Glutamatergic neuron (in vitro differentiated cells): ENCODE results near the gene LSM11. TPM values are rescaled to one million over a fixed set of nuclear protein-coding genes. Genes with fewer than 3 reads are reported as not detected.

ENCODE experiments used
- DNase-seq: peaks from one replicate; pipeline ENCODE4 v3.0.0; 2022
- H3K27ac Mint-ChIP-seq: one replicate; pipeline ENCODE4 v1.8.0; 2020; ENCODE audit warnings: mild to moderate bottlenecking, mixed read lengths, inconsistent platforms; ENCODE audit not compliant: unreplicated experiment
- H3K27me3 Mint-ChIP-seq: one replicate; pipeline ENCODE4 v1.8.0; 2020; ENCODE audit warnings: mild to moderate bottlenecking, moderate library complexity, mixed read lengths, inconsistent platforms; ENCODE audit not compliant: unreplicated experiment
- H3K36me3 Mint-ChIP-seq: one replicate; pipeline ENCODE4 v1.8.0; 2020; ENCODE audit warnings: mild to moderate bottlenecking, mixed read lengths, inconsistent platforms; ENCODE audit not compliant: unreplicated experiment
- H3K4me1 Mint-ChIP-seq: one replicate; pipeline ENCODE4 v1.8.0; 2020; ENCODE audit warnings: mild to moderate bottlenecking, low read depth, mixed read lengths, inconsistent platforms; ENCODE audit not compliant: unreplicated experiment
- H3K4me3 Mint-ChIP-seq: one replicate; pipeline ENCODE4 v1.8.0; 2020; ENCODE audit warnings: mild to moderate bottlenecking, mixed read lengths, inconsistent platforms; ENCODE audit not compliant: unreplicated experiment
- H3K9me3 Mint-ChIP-seq: one replicate; pipeline ENCODE4 v1.8.0; 2020; ENCODE audit warnings: mild to moderate bottlenecking, moderate library complexity, mixed read lengths, inconsistent platforms; ENCODE audit not compliant: unreplicated experiment
- CTCF ChIP-seq: fragments of 200-600 bp; sonication (generic); IDR thresholded peaks from one replicate; pipeline ENCODE4 v1.5.0; 2021; ENCODE audit not compliant: partially characterized antibody, unreplicated experiment
- total RNA-seq: library from RNA; stranded (reverse); fragmentation: NEBNext Ultra II Directional; extraction: Animal tissue kit (Norgen Biotek cat#: 25700); gene quantifications from one replicate; pipeline ENCODE4 v1.2.1, GENCODE V29; 2021; ENCODE audit not compliant: unreplicated experiment

The LSM11 gene
- total RNA-seq, 1 donor from 2014 or later: 7.7 TPM

- no peak for TF ChIP-seq CTCF
- Mint-ChIP-seq H3K36me3 (no peaks in the 10 kb centered on the region), H3K9me3 (no peaks in the 10 kb centered on the region), H3K4me3 (no peak overlapping the region), H3K4me1 (peaks cover 6% of the 10 kb centered on the region), H3K27ac (no peak overlapping the region), H3K27me3 (peaks cover 1% of the 10 kb centered on the region)
- no peak for DNase-seq
These were observed 49.8 kb downstream of the LSM11 start for GRCh38 chr5:157793301-157793700.

- H3K4me3 Mint-ChIP-seq: no peak overlapping the region
- H3K4me1 Mint-ChIP-seq: peaks cover 6% of the 10 kb centered on the region
- DNase-seq: no peak
- no peaks in the 10 kb centered on the region for H3K9me3 Mint-ChIP-seq
- TF ChIP-seq CTCF: no peak
- no peaks in the 10 kb centered on the region for H3K36me3 Mint-ChIP-seq
- H3K27ac Mint-ChIP-seq: no peak overlapping the region
- no peaks in the 10 kb centered on the region for H3K27me3 Mint-ChIP-seq
These were observed 56.1 kb downstream of the LSM11 start for GRCh38 chr5:157799578-157799977.

- Mint-ChIP-seq H3K27ac (no peak overlapping the region), H3K27me3 (no peaks in the 10 kb centered on the region), H3K9me3 (no peaks in the 10 kb centered on the region), H3K4me3 (no peak overlapping the region), H3K4me1 (peaks cover 6% of the 10 kb centered on the region), H3K36me3 (no peaks in the 10 kb centered on the region)
- DNase-seq: no peak
- TF ChIP-seq CTCF: no peak
These were observed 56.6 kb downstream of the LSM11 start for GRCh38 chr5:157800137-157800536.

GRCh38 chr5:157802736-157803135 is 59.2 kb downstream of the LSM11 start:
- no peak for DNase-seq
- H3K4me3 Mint-ChIP-seq: no peak overlapping the region
- H3K36me3 Mint-ChIP-seq: no peaks in the 10 kb centered on the region
- TF ChIP-seq CTCF: no peak
- H3K4me1 Mint-ChIP-seq: peaks cover under 1% of the 10 kb centered on the region
- no peaks in the 10 kb centered on the region for H3K27me3 Mint-ChIP-seq
- H3K27ac Mint-ChIP-seq: no peak overlapping the region
- H3K9me3 Mint-ChIP-seq: no peaks in the 10 kb centered on the region

GRCh38 chr5:157808043-157808442 is 64.5 kb downstream of the LSM11 start:
- DNase-seq: no peak
- no peak for TF ChIP-seq CTCF
- Mint-ChIP-seq H3K4me1 (peaks cover 2% of the 10 kb centered on the region), H3K36me3 (no peaks in the 10 kb centered on the region), H3K9me3 (no peaks in the 10 kb centered on the region), H3K27me3 (no peaks in the 10 kb centered on the region), H3K27ac (no peak overlapping the region), H3K4me3 (no peak overlapping the region)

Other genes starting within 250 kb of the LSM11 start
- 41.2 TPM for gene ADAM19, start 167.9 kb upstream of the LSM11 start, total RNA-seq
- not detected for gene SOX30, start 91.3 kb upstream of the LSM11 start, total RNA-seq
- not detected for gene C5orf52, start 72.2 kb upstream of the LSM11 start, total RNA-seq
- 3.4 TPM for gene THG1L, start 12.3 kb upstream of the LSM11 start, total RNA-seq
- 38.0 TPM for gene CLINT1, start 115.4 kb downstream of the LSM11 start, total RNA-seq